ENCODE measurements around the gene LRRC63.

DNA sequence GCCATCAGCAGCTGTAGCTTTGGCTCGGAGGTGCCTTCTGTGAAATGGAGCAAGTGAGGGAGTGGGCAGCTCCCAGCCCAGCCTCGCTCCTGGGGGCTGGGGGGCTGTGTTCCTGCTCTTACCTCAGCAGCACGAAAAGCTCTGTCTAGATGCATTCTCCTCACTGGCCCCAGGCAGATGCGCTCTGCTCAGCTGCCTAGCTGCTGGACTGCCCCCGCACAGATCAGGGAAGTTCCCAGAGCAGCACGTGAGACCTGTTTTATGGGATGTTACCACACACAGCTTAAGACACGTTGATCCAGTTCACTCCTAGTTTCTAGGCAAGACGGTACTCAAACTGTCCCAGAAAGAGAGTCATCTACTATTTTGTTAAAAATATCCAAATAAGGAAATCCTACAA, 43.4 kb upstream of the LRRC63 start:
- TF ChIP-seq ZNF23 (tag by site-specific recombination; IDR thresholded peaks at IDR 0.05; ENCODE audit: borderline replicate concordance) (no peak), ZNF121 (tag by site-specific recombination; IDR thresholded peaks at IDR 0.05) (no peak), ZNF704 (tag by site-specific recombination; IDR thresholded peaks at IDR 0.05) (no peak), CTCF (tag by site-specific recombination; IDR thresholded peaks at IDR 0.05) (no peak), ZNF174 (tag by site-specific recombination; IDR thresholded peaks at IDR 0.05) (no peak), ZNF350 (tag by site-specific recombination; IDR thresholded peaks at IDR 0.05) (no peak), ZNF324 (tag by site-specific recombination; IDR thresholded peaks at IDR 0.05) (no peak), EGR2 (tag by site-specific recombination; IDR thresholded peaks at IDR 0.05; ENCODE audit: low read depth) (no peak)
